Spinal cord (tissue), 10 donors: Measurements from ENCODE around the gene ACTN3. TPM values are rescaled to one million over a fixed set of nuclear protein-coding genes. Genes with fewer than 3 reads are reported as not detected.
"Not testable (repeated sequence)": the region's sequence is repeated elsewhere in the genome, so short reads cannot be mapped to it uniquely, and the experiment has no call there.

ENCODE experiments used
- DNase-seq, 6 donors: peaks; one replicate each; pipeline versions ENCODE4 v3.0.0 to v3.0.0-alpha.2; 2013 to 2015; ENCODE audit warnings: low spot score in 6 of 6, low read depth in 4 of 6
- H3K27ac ChIP-seq: one replicate; pipeline ENCODE4 v1.5.1; 2013; ENCODE audit warnings: low read depth, low read length, control low read depth
- H3K27me3 ChIP-seq: one replicate; pipeline ENCODE4 v1.6.1; 2013; ENCODE audit warnings: low read length; ENCODE audit not compliant: control insufficient read depth, insufficient read depth
- H3K36me3 ChIP-seq: one replicate; pipeline ENCODE4 v1.6.1; 2013; ENCODE audit warnings: low read length; ENCODE audit not compliant: control insufficient read depth, insufficient read depth
- H3K4me1 ChIP-seq: one replicate; pipeline ENCODE4 v1.6.1; 2013; ENCODE audit warnings: low read length; ENCODE audit not compliant: control insufficient read depth, insufficient read depth
- H3K4me3 ChIP-seq: one replicate; pipeline ENCODE4 v1.5.1; 2013; ENCODE audit warnings: low read depth, low read length, control low read depth
- H3K9me3 ChIP-seq: one replicate; pipeline ENCODE4 v1.6.1; 2013; ENCODE audit warnings: low read length; ENCODE audit not compliant: control insufficient read depth, insufficient read depth
- WGBS: methylation state at CpG from one replicate; pipeline ENCODE4 v1.1.5; 2013; ENCODE audit warnings: missing lambda C conversion rate; ENCODE audit not compliant: insufficient coverage; 5-methylcytosine and 5-hydroxymethylcytosine counted together
- polyA plus RNA-seq, 2 donors: library from polyadenylated mRNA; unstranded; fragments of 120-200 nt; gene quantifications; one replicate each; pipeline ENCODE4 v1.2.1, GENCODE V29; 2013; ENCODE audit not compliant: insufficient read length in 2 of 2
- total RNA-seq, 2 donors: library from RNA; depleted of rRNA in 1 of 2; stranded (reverse); fragments of 120-200 nt in 1 of 2; fragments of >200 nt in 1 of 2; gene quantifications; one replicate each; pipeline versions ENCODE4 v1.2.3 to v1.2.4, GENCODE V29; 2013 to 2014
- donor health status: healthy.

The ACTN3 gene
- total and polyA plus RNA-seq, 4 donors = 0.10 to 0.39 (median 0.36) TPM

- Histone ChIP-seq H3K9me3 (no peaks in the 10 kb centered on the region), H3K27ac (peak overlapping the region; percentile 57), H3K27me3 (peaks cover 2% of the 10 kb centered on the region), H3K4me1 (peaks cover 37% of the 10 kb centered on the region), H3K4me3 (peak overlapping the region; percentile 12), H3K36me3 (peaks cover 44% of the 10 kb centered on the region)
- peak in 4 of 6 donors; percentile 45 to 87 (median 62) for DNase-seq
- WGBS = 17% methylated on average over 26 of the region's 26 CpGs
These were observed 3.2 kb upstream of the ACTN3 start for GRCh38 chr11:66543263-66544107.

- 88% methylated on average over 8 of the region's 14 CpGs for WGBS
- H3K36me3 ChIP-seq = peaks cover 29% of the 10 kb centered on the region
These were observed 1.8 kb upstream of the ACTN3 start for GRCh38 chr11:66544952-66545351.

GRCh38 chr11:66545701-66546367, 869 bp upstream of the ACTN3 start, which contains the start of gene ZDHHC24:
TSS of gene ZDHHC24 (minus strand) at chr11:66546048. CDS start at chr11:66546003, 45 bp downstream.
- WGBS = 0% methylated on average over 71 of the region's 71 CpGs
- peak; percentile 74 to 97 (median 89) for DNase-seq
- peaks cover 4% of the 10 kb centered on the region for H3K27me3 ChIP-seq
- peak within 1 kb of the TSS; percentile 33 for H3K27ac ChIP-seq
- peaks cover 28% of the 10 kb centered on the region for H3K36me3 ChIP-seq
- H3K4me1 ChIP-seq = peaks cover 37% of the 10 kb centered on the region
- no peaks in the 10 kb centered on the region for H3K9me3 ChIP-seq
- H3K4me3 ChIP-seq = peak within 1 kb of the TSS; percentile 56

More at GRCh38 chr11:66544952-66545351, 1.8 kb upstream of the ACTN3 start:
- H3K9me3 ChIP-seq, H3K27me3 ChIP-seq, H3K4me3 ChIP-seq, DNase-seq, H3K27ac ChIP-seq: not testable (repeated sequence)
- peaks cover 37% of the 10 kb centered on the region for H3K4me1 ChIP-seq

- Histone ChIP-seq H3K4me3 (no peak overlapping the region), H3K27me3 (peaks cover 4% of the 10 kb centered on the region), H3K4me1 (peaks cover 37% of the 10 kb centered on the region), H3K9me3 (no peaks in the 10 kb centered on the region), H3K27ac (no peak overlapping the region), H3K36me3 (peaks cover 19% of the 10 kb centered on the region)
- no peak for DNase-seq
- 14% methylated on average over 15 of the region's 18 CpGs for WGBS
These were observed 411 bp downstream of the ACTN3 start for GRCh38 chr11:66546966-66547661.

- H3K9me3 ChIP-seq = no peaks in the 10 kb centered on the region
- DNase-seq = no peak
- no peak overlapping the region for H3K27ac ChIP-seq
- H3K36me3 ChIP-seq = peaks cover 13% of the 10 kb centered on the region
- 24% methylated on average over 4 of the region's 5 CpGs for WGBS
- H3K4me1 ChIP-seq = peaks cover 37% of the 10 kb centered on the region
- peaks cover 4% of the 10 kb centered on the region for H3K27me3 ChIP-seq
- no peak overlapping the region for H3K4me3 ChIP-seq
These were observed 933 bp downstream of the ACTN3 start for GRCh38 chr11:66547662-66548009.

GRCh38 chr11:66548041-66548440, 1.3 kb downstream of the ACTN3 start:
- H3K36me3 ChIP-seq = peaks cover 9% of the 10 kb centered on the region
- H3K4me3 ChIP-seq = no peak overlapping the region
- 45% methylated on average over 11 of the region's 11 CpGs for WGBS
- H3K27ac ChIP-seq = no peak overlapping the region
- peaks cover 4% of the 10 kb centered on the region for H3K27me3 ChIP-seq
- H3K9me3 ChIP-seq = no peaks in the 10 kb centered on the region
- peaks cover 36% of the 10 kb centered on the region for H3K4me1 ChIP-seq
- DNase-seq = no peak

- H3K4me3 ChIP-seq = no peak overlapping the region
- H3K4me1 ChIP-seq = peaks cover 26% of the 10 kb centered on the region
- DNase-seq = no peak
- WGBS = 51% methylated on average over 12 of the region's 16 CpGs
- no peaks in the 10 kb centered on the region for H3K9me3 ChIP-seq
- no peaks in the 10 kb centered on the region for H3K36me3 ChIP-seq
- H3K27me3 ChIP-seq = peaks cover 4% of the 10 kb centered on the region
- H3K27ac ChIP-seq = no peak overlapping the region
These were observed 2.3 kb downstream of the ACTN3 start for GRCh38 chr11:66548774-66549630.

GRCh38 chr11:66549696-66550095, 3.0 kb downstream of the ACTN3 start:
- H3K36me3 ChIP-seq = no peaks in the 10 kb centered on the region
- peaks cover 4% of the 10 kb centered on the region for H3K27me3 ChIP-seq
- WGBS = no CpG with 5 or more reads among the region's 3 CpGs
- no peak for DNase-seq
- H3K27ac ChIP-seq = no peak overlapping the region
- H3K4me3 ChIP-seq = no peak overlapping the region
- H3K4me1 ChIP-seq = peaks cover 22% of the 10 kb centered on the region
- no peaks in the 10 kb centered on the region for H3K9me3 ChIP-seq

GRCh38 chr11:66550887-66551286, 4.2 kb downstream of the ACTN3 start:
- Histone ChIP-seq H3K4me3 (no peak overlapping the region), H3K9me3 (no peaks in the 10 kb centered on the region), H3K4me1 (peaks cover 15% of the 10 kb centered on the region), H3K27me3 (peaks cover 4% of the 10 kb centered on the region), H3K27ac (no peak overlapping the region), H3K36me3 (no peaks in the 10 kb centered on the region)
- WGBS = 74% methylated on average over 3 of the region's 4 CpGs
- no peak for DNase-seq
